CD4-positive, alpha-beta T cell treated with Interleukin-4 for 1 hour (primary cell): Measurements from ENCODE around the gene CFAP74.
"Not testable (repeated sequence)": the region's sequence is repeated elsewhere in the genome, so short reads cannot be mapped to it uniquely, and the experiment has no call there.

Experiments
- DNase-seq, 2 donors: peaks; one replicate each; pipeline ENCODE4 v3.0.0-alpha.2; 2020 to 2022

The CFAP74 gene

DNA sequence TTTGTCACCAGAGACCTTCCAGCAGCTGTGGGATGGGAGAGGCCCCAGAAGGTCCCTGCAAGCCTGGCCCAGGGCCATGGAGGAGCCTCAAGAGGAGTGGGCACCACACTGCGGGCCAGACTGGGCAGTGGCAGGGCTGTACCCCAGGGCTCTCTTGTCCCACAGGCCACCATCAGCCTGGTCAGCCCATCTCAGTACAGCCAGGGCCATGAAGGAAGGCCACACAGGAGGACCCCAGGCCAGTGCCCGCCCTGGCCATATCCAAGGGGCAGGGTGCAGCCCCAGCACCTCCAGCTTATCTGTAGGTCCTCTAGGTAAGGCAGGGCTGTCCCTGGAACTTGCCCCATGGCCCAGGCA lies 109.6 kb downstream of the CFAP74 start:
- no peak for DNase-seq

GRCh38 chr1:1893291-1893985 lies 110.1 kb downstream of the CFAP74 start:
- DNase-seq, result no peak

DNA sequence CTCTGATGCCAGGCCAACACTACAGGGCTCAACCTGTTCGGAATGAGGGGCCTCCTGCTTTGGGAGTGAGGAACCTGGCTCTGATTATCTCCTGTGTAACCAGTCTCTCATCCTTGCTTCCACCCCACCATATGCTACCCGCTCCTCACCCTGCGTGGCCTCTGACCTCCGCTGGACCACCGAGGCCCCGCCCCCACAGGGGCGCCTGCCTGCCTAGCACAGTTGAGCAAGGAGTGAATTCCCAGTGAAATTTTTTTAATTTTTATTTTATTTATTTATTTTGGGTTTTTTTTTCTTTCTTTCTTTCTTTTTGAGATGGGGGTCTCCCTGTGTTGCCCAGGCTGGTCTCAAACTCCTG lies 110.8 kb downstream of the CFAP74 start:
- no peak for DNase-seq

DNA sequence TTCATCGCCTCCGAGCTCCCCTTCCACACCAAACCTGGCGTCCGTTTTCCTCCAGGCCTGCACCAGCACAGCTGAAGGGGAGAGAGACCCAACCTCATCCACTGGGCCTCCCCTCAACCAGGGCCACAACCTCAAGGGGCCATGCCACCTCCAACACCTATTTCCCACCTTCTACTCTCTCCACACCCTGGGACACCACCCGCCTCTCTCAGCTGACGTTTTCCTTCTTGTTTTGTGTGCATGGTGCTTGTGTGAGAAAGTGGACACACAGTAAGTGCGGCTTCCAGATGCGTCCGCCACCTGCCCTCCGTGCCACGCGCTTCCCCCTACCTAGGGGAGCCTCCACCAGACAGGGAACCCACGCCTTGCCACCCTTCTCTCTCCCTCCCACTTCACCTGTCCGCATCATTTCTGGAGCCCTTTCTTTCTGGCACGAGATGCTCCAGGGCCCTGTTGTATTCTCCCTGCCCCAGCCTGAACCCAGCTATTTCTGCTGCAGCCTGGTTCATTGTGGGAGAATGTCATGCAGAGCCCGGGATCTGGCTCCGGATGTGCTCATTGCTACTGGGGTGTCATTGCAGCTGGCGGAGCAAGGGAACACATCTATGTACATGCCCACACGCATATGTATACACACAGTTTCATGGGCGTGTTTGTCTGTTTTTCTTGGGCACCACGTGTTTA lies 111.4 kb downstream of the CFAP74 start:
- DNase-seq, result no peak

GRCh38 chr1:1891349-1892078 lies 112.1 kb downstream of the CFAP74 start:
- peak; percentile 72 to 82 for DNase-seq

- peak; percentile 89 to 90 for DNase-seq
Measured at GRCh38 chr1:1890506-1891348, 112.9 kb downstream of the CFAP74 start, which contains the start of gene GNB1. GNB1 (minus strand) TSS chr1:1891087; CDS start chr1:1825453, 65,634 bp downstream.

- peak; percentile 53 to 65 for DNase-seq
Measured at GRCh38 chr1:1889847-1890505, 113.6 kb downstream of the CFAP74 start.

DNA sequence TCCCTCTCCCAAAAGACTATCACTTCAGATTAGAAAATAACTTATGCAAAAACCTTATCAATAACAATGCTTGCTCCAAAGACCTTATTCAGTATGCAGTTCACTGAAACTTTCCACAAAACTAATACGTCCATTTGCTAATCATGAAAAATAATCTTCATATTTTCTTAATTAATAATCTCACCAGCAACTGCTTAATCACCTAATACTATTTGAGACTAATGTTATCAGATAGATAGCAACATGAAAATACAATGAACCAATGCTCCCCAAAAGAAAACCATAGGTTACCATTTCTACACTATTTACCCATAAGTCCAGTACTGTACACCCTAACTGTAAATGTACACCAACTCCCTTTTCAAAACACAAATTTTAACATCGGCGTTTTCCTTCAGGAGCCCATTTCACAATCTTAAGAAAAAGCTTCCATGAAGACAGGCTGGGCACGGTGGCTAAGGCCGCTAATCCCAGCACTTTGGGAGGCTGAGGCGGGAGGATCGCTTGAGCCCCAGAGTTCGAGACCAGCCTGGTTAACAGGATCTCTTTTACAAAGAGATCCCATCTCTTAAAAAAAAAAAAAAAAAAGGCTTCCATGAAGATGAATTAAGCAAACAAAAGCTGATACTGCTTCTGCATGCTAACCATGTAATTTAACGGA lies 114.4 kb downstream of the CFAP74 start:
- DNase-seq, result no peak

GRCh38 chr1:1883890-1884289 lies 119.7 kb downstream of the CFAP74 start:
- not testable (repeated sequence) for DNase-seq

DNA sequence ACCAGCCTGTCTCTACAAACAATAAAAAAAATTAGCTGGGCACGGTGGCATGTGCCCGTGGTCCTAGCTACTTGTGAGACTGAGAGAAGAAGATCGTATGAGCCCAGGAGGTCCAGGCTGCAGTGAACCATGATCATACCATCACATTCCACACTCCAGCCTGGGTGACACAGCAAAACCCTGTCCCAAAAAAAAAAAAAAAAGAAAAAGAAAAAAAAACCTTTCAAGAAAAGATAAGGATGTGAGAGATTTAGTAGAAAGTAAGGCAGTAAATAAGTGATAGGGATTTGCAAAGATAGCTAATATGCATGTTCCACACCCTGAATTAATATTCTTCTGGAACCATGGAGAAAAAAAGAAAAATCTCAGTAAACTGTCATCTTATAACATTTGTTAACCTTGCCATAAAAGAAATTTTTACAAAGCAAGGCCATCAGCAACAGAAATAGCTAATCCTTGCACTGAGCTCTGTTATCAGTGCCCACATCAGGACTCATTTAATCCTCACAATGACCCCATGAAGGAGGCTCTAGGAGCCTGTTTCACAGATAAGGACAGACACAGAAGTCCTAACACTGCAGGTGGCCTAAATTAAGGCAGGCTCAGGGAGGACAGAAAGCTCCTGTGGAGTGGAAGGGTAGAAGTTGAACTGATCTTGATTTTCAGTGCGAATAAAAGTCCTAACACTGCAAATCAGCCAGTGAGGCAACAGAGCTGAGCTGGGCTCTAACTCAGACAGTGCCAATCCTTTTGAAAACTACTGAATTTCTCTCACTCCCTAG lies 120.3 kb downstream of the CFAP74 start:
- DNase-seq, result no peak

DNA sequence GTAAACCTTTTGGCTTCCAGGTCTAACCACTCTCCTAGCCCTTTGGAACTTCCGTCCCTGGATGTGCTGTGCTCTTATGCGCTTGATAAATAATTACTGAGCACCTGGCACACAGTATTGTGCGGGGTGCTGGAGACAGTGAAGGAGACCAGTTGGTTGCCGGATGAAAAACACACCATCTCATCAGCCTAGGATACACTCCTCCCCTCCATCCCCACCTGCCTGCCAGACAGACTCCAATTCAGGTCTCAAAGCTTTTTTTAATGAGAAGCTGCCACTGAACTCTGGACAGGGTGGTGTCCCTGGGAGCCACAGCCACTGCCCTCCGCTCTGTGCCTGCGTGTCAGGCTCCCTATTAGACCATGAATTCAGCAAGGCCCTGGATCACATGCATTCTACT lies 121.9 kb downstream of the CFAP74 start:
- DNase-seq, result no peak

DNA sequence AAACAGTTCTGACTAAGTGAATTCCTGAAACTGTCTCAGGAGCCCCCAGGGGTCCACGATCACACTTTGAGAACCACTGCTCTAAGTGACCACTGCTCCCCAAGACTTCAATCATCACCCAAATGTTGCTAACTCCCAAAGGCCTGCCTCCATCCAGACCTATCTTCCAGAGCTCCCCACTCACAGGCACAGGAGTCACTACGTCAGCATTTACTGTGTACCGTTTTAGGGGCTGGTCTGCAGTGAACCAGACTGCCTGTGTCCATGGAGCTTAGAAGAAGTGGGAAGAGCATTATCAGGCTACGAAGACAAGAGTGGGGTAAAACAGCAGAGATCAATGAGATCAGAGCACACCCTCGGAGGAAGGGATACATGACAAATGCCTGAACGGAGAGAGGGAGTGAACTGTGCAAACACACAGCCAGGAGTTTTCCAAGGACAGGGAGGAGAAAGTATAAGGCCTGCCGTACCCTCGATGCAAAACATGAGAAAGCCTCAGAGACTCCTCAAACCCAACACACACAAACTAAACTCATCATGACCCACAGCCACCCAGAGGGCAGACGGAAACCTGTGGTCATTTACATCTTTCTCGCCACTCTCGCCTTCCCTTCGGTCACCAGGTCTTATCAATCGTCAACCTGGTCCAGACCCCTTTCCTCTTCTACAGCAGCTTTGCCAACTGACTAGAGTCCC lies 122.8 kb downstream of the CFAP74 start:
- DNase-seq, result no peak

- DNase-seq, result no peak
Measured at GRCh38 chr1:1879942-1880341, 123.6 kb downstream of the CFAP74 start.

- no peak for DNase-seq
Measured at GRCh38 chr1:1877865-1878436, 125.6 kb downstream of the CFAP74 start.

DNA sequence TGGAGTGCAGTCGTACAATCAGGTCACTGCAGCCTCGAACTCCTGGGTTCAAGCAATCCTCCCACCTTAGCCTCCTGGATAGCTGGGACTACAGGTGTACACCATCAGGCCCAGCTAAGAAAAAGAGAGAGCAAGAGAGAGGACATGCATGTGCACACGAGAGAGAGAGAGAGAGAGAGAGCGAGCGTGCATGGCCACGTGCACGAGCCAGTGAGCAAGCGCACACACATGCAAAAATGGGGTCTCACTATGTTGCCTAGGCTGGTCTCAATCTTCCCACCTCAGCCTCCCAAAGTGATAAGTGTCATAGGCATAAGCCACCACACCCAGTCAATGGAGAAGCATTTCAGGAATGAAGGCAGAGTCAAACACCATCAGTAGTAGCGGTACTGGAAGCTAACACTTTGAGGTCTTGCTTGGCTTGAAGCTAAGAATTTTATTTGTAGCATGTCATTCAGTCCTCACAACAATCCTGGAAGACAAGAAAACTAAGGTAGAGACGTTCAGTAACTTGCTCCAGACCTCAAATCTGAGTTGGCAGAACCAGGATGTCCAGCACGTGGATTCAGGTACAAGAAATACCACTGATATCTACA lies 127.2 kb downstream of the CFAP74 start:
- DNase-seq, result no peak

DNA sequence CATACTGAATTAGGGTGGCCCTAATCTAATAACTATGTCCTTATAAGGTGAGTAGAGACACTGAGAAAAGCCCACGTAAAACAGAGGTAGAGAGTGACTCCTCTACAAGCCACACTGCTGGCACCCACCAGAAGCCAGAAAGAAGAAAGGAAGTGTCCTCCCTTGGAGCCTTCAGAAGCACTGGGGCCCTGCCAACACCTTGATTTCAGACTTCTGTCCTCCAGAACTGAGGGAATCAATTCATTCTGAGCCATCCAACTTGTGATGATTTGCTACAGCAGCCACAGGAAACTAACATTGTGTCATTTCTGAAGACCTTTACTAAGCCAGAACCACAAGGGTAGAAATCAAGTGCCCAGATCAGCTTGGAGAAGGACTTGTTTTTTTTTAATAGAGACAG lies 127.7 kb downstream of the CFAP74 start:
- DNase-seq, result no peak

DNA sequence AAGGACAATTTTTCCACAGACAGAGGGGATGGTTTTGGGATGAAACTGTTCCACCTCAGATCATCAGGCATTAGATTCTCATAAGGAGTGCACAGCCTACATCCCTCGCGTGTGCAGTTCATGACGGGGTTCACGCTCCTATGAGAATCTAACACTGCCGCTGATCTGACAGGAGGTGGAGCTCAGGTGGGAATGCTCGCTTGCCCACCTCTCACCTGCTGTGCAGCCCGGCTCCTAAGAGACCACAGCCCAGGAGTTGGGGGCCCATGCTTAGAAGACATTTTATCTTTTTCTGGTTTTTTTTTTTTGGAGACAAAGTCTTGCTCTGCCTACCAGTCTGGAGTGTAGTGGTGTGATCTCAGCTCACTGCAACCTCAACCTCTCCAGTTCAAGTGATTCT lies 128.7 kb downstream of the CFAP74 start:
- no peak for DNase-seq

DNA sequence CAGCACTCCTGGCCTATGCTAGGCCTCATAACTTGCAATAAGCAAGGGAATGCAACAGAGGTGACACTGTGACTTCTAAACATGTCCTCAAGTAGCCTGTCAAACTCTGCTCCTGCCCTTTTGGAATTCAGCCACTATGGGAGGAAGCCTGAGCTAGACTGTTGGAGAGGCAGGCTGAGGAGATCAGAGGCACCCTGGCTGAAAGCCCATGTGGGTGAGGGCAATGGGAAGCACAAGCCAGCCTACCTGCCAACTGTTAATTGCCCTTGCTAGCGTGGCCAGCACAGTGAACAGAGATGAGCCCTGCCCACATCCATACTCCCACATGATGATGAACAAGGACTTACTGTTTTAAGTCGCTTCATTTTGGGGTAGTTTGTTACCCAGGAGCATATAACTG lies 130.4 kb downstream of the CFAP74 start:
- DNase-seq, result no peak

GRCh38 chr1:1872329-1872994 lies 131.1 kb downstream of the CFAP74 start:
- no peak for DNase-seq
